HL-60/S4 treated with retinoic acid at 250 ng/mL for 4 days and 3 days (cell line): ENCODE data around the gene TDRD9.

ENCODE experiments used
- in situ Hi-C: fragments of 300-500 bp; cut with MboI; formaldehyde crosslinking; loops from 2 replicates; pipeline ENCODE4 v1.7.0; 2022; ENCODE audit warnings: low sequenced_read_pairs

TDRD9 gene

DNA sequence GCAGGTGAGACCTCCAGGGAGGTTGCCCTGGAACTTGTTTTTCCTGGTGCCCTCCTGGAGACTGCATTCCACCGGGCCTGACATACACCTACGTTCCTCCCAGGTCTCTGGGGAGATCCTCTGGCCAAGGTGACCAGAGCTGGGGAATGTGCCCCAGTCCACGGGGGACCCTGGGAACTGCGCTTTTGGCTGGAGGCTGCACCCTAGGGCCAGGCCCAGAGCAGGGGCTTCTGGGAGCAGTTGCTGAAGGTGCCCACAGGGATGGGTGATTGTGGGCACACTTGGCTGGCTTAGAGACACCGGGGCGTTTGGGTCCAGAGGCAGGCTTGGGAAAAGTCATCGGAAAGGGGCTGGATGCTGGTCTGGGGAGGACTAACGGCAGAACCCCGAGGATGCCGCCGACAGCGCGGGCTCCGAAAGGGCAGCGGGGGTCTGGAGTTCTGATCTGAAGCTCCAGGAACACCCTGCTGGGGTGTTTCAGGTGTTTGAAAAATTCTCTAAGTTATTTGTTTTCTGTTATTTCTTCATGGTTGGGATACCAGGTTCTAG, 36.5 kb upstream of the TDRD9 start:
- in situ Hi-C loops: no loop called here

DNA sequence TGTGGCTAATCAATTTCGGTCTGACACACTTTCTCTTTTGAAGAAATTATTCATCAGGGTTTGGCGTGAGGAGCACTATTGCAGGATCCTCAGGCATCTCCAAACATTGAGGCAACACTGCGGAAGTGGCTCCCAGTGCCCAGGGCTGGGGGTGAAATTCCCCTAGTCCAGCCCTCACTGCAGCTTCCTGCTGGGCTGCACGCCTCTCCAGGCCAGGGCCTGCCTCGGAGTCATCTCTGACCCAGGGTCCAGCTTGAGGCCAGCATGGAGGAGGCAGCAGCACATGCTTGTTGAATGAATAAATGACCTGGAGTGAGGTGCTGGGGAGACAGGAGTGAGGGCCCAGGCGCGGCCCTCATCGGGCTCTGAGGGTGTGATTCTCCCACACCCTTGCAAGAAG, 36.0 kb upstream of the TDRD9 start:
- in situ Hi-C loops: no loop called here

GRCh38 chr14:103894034-103894722, 34.1 kb upstream of the TDRD9 start:
- in situ Hi-C loops: no loop called here

DNA sequence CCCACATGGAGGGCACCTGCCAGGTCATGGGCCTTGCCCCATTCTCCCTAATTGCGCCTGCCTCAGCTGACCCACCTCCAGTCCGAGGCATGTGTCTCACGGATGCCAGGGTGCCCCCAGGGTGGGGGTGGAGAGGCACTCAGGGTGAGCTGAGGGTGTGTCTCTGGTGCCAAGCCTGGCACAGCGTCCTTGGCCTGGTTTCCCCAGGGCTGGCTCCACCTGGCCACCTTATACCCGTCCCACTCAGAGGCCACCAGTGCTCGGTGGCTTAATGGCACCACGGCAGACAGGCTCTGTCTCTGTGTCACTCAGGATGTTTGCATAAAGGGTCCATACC, 33.6 kb upstream of the TDRD9 start:
- in situ Hi-C loops: no loop called here

DNA sequence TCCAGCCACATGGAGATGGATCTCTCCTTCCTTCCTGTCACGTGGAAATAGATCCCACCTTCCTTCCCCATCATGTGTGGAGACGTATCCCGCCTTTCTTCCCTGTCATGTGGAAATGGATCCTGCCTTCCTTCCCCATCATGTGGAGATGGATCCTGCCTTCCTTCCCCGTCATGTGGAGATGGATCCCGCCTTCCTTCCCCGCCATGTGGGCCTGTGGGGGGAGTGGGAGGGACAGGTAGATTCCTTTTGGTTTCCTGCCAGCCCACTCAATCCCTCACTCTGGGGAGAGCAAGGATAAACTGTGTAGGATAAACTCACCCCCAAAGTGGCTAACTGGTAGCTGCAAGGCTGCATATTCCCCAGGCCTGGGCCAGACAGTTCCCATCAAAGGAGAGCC, 31.7 kb upstream of the TDRD9 start:
- in situ Hi-C loops: no loop called here

- in situ Hi-C loops: no loop called here
Observed at GRCh38 chr14:103897075-103897947, 30.9 kb upstream of the TDRD9 start.

DNA sequence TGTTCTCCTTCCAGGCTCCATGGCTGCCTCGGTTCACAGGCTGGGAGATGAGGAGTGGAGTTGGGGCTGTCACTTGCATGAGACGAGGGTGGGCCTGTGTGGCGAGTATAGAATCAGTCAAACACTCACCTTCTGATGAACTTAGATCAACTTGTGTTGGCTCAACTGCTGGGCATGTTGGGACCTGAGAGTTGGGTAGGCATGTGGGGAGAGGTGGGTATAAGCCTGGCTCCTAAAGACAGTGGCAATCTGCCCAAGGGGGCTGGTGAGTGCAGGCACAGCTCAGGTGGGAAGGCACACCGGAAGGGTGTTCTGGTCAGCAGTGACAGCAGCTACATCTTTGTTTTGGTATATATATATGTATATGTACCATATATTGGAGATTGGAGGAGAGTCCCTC, 30.1 kb upstream of the TDRD9 start:
- in situ Hi-C loops: no loop called here

DNA sequence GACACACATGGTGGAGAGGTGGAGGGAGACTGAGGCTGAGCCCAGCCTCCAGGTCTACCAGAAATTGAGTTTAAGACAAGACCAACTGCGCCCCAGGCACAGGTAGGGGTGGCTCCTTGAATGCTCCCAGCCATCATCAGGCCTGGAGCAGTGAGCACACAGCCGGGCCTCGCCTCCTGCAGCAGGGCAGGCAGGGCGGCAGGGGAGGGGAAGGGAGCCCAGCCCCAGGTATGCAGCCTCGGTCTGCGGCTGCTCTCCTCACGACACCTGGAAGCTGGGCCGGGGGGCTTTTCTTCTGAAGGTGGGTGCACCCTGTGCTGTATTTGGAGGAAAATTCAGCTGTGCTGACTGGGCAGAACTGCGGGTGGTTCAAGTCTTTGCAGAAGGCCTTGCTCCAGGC, 29.5 kb upstream of the TDRD9 start:
- in situ Hi-C loops: no loop called here

GRCh38 chr14:103899316-103899715, 28.9 kb upstream of the TDRD9 start:
- in situ Hi-C loops: no loop called here

GRCh38 chr14:103899833-103900232, 28.4 kb upstream of the TDRD9 start:
- in situ Hi-C loops: no loop called here

DNA sequence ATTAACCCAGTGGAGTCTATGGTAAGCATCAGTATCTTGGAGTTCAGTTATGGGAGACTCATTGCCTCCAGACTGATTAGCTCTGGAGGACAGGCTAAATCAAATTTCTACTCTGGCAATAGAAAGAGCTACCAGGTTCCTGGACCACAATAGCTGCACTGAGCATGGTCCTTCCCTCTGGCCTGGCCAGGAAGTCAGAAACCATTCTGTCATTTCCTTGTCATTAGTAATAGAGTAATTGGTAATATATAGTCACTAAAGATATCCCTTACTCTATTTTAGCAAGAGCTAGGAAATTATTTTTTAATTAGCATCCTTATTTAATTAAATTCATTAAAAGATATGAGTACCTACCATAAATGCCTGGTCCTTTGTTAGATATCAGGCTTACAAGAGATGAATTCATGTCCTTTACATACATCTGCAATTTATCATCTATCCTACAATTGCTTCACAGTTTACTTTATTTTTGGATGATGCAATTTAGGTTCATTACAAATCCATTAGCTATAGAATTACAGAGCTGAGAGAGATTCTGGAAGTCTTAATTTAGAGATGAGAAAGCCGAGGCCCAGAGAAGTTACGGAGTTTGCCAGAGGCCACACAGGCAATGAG, 23.7 kb upstream of the TDRD9 start:
- in situ Hi-C loops: no loop called here

GRCh38 chr14:103905842-103906456, 22.3 kb upstream of the TDRD9 start:
- in situ Hi-C loops: no loop called here

GRCh38 chr14:103908580-103908979, 19.7 kb upstream of the TDRD9 start:
- in situ Hi-C loops: no loop called here

- in situ Hi-C loops: no loop called here
Observed at GRCh38 chr14:103909531-103910261, 18.6 kb upstream of the TDRD9 start.

DNA sequence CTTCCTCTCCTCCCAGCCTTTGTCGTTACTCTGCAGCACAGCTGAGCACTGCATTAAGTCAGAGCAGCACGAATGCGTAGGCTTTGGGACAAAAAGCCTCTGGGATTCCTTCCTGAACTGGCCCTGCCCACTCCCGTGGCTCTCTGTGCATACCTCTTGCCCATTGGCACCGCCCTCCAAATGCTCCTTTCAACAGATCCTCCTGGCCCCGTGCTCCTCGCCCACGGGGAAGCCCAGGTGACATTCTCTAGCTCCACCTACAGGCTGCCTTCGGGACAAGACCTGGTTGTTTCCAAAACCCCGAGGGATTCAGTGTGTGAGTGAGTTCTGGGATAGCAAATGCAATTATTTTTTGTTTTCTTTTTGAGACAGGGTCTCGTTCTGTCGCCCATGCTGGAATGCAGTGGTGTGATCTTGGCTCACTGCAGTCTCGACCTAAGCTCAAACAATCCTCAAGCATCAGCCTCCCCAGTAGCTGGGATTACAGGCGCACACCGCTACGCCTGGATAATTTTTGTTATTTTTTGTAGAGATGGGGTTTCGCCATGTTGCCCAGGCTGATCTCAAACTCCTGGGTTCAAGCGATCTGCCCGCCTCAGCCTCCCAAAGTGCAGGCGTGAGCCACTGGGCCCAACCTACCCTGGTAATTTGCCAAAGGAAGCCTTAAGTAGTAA, 17.9 kb upstream of the TDRD9 start:
- in situ Hi-C loops: no loop called here

GRCh38 chr14:103910984-103911383, 17.3 kb upstream of the TDRD9 start:
- in situ Hi-C loops: no loop called here

GRCh38 chr14:103915616-103916015, 12.6 kb upstream of the TDRD9 start:
- in situ Hi-C loops: no loop called here

DNA sequence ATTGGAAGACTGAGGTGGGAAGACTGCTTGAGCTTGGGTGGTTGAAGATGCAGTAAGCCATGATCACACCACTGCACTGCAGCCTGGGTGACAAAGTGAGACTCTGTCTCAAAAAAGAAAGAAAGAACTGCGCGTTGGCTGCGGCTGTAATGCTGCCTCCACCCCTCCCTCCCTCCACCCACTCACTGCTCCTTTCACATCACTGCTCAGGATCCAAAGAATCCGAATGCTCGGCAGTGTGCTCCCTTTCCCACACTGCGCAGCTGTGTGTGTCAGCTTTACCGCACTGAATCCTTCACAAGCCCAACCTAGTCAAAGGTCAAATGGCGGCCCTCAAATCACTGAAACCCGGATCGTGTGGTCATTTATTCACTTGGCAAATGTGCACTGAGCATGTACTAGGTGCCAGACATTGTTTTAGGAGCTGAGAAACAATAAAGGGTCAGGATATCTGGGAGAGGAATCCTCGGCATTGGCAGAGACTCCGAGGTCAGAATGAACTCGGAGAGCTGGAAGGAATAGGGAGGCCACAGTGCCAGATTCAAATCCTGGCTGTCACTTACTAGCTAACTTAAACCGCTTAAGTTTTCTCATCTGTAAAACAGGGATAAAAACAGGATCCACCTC, 11.5 kb upstream of the TDRD9 start:
- in situ Hi-C loops: no loop called here

GRCh38 chr14:103920981-103921854, 7.0 kb upstream of the TDRD9 start:
- in situ Hi-C loops: no loop called here
